Gastrocnemius medialis (tissue), 4 donors: ENCODE data around the gene GCGR. TPM values are rescaled to one million over a fixed set of nuclear protein-coding genes. Genes with fewer than 3 reads are reported as not detected.

Experiments used
- ATAC-seq, 2 donors: fragments of 150-250 bp; one replicate each; pipeline ENCODE4 v1.9.1; 2016
- DNase-seq, 2 donors: peaks; one replicate each; pipeline ENCODE4 v3.0.0-alpha.2; 2019
- H3K27ac ChIP-seq, 4 donors: fragments of 200-600 bp; sonication (generic); 1 replicate in 1 of 4; 2 replicates in 3 of 4; pipeline ENCODE4 v1.5.1; 2016 to 2018; ENCODE audit warnings: mild to moderate bottlenecking in 2 of 4, moderate library complexity in 1 of 4
- H3K27me3 ChIP-seq, 3 donors: fragments of 200-600 bp; sonication (generic) in 2 of 3; 1 replicate in 1 of 3; 2 replicates in 2 of 3; pipeline versions ENCODE4 v1.5.1 to v1.6.0; 2016 to 2019; ENCODE audit warnings: mild to moderate bottlenecking in 1 of 3, moderate library complexity in 1 of 3
- H3K36me3 ChIP-seq, 2 donors: fragments of 200-600 bp; sonication (generic) in 1 of 2; one replicate each; pipeline ENCODE4 v1.5.1; 2017 to 2018
- H3K4me1 ChIP-seq, 2 donors: fragments of 200-600 bp; sonication (generic) in 1 of 2; one replicate each; pipeline ENCODE4 v1.5.1; 2016 to 2017; ENCODE audit warnings: mild to moderate bottlenecking in 2 of 2
- H3K4me3 ChIP-seq, 4 donors: fragments of 200-600 bp; sonication (generic) in 3 of 4; 1 replicate in 1 of 4; 2 replicates in 3 of 4; pipeline ENCODE4 v1.5.1; 2016 to 2019; ENCODE audit warnings: mild to moderate bottlenecking in 2 of 4
- H3K9me3 ChIP-seq, 3 donors: fragments of 200-600 bp; sonication (generic) in 2 of 3; 1 replicate in 1 of 3; 2 replicates in 2 of 3; pipeline ENCODE4 v1.5.1; 2016 to 2019
- POLR2A ChIP-seq, 2 donors: fragments of 450-650 bp; IDR thresholded peaks; one replicate each; pipeline ENCODE4 v1.6.1; 2017; ENCODE audit warnings: antibody characterized with exemption in 2 of 2, mild to moderate bottlenecking in 2 of 2, moderate library complexity in 2 of 2
- in situ Hi-C, 4 donors: fragments of 200-750 bp; cut with MboI; loops; one replicate each; pipeline versions ENCODE4 v1.15.0 to v1.8.0; 2017; ENCODE audit warnings: low sequenced_read_pairs in 4 of 4
- intact Hi-C: fragments of 100-400 bp; cut with DNase I; formaldehyde crosslinking; loops from one replicate; pipeline ENCODE4 v1.15.1; 2023; ENCODE audit warnings: low total_unique reads
- total RNA-seq, 4 donors: library from RNA; depleted of rRNA; stranded (reverse); fragments of >200 nt; gene quantifications; one replicate each; pipeline versions ENCODE4 v1.1.0 to v1.2.3, GENCODE V29; 2016
- TF ChIP-seq, protein P1 (sequence below), 5 experiments: fragments of 450-650 bp in 3 of 5; fragments of 200-600 bp in 2 of 5; sonication (generic) in 2 of 5; IDR thresholded peaks in 4 of 5; conservative IDR thresholded peaks in 1 of 5; 1 replicate in 4 of 5; 2 replicates in 1 of 5; pipeline ENCODE4 v1.5.1; 2016 to 2019; ENCODE audit warnings: antibody characterized with exemption in 5 of 5, mild to moderate bottlenecking in 3 of 5, moderate library complexity in 3 of 5

The GCGR gene
- total RNA-seq, 4 donors from 2014 or later: 0.29 TPM; not detected in 3

DNA sequence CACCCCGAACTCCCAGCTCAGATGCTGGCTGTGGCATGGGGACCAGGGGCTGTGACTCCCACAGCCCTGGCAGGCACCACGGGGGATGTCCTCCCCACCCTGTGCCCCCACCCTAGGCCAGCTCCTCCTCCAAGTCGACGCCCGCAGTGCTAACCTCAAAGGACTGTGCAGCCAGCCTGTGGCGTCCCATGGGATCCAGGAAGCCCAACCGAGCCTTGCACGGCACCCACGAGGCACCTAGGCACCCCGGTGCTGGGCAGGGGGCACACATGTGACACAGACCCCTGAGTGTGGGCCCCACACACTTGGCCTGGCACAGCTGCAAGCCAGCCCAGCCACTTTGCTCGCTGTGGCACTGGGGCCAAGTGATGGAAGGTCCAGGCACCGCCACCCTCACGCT is 3.9 kb downstream of the GCGR start:
- Histone ChIP-seq H3K4me1 (peaks cover 0 to 15% of the 10 kb centered on the region in 2 donors), H3K9me3 (no peaks in the 10 kb centered on the region), H3K27ac (no peak overlapping the region), H3K36me3 (no peaks in the 10 kb centered on the region), H3K27me3 (peaks cover 50 to 58% (median 52%) of the 10 kb centered on the region in 3 donors), H3K4me3 (no peak overlapping the region)
- no peak for DNase-seq
- in situ Hi-C loops (no loop called here), intact Hi-C loops (no loop called here)
- no peak for TF ChIP-seq POLR2A (IDR thresholded peaks at IDR 0.05)
- TF ChIP-seq, protein P1, sequence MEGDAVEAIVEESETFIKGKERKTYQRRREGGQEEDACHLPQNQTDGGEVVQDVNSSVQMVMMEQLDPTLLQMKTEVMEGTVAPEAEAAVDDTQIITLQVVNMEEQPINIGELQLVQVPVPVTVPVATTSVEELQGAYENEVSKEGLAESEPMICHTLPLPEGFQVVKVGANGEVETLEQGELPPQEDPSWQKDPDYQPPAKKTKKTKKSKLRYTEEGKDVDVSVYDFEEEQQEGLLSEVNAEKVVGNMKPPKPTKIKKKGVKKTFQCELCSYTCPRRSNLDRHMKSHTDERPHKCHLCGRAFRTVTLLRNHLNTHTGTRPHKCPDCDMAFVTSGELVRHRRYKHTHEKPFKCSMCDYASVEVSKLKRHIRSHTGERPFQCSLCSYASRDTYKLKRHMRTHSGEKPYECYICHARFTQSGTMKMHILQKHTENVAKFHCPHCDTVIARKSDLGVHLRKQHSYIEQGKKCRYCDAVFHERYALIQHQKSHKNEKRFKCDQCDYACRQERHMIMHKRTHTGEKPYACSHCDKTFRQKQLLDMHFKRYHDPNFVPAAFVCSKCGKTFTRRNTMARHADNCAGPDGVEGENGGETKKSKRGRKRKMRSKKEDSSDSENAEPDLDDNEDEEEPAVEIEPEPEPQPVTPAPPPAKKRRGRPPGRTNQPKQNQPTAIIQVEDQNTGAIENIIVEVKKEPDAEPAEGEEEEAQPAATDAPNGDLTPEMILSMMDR (IDR thresholded peaks at IDR 0.05 in 4 of 5, conservative IDR thresholded peaks at IDR 0.05 in 1 of 5): no peak
- ATAC-seq: no peak

GRCh38 chr17:81808778-81809555 is 5.0 kb downstream of the GCGR start:
- ATAC-seq: no peak
- DNase-seq: no peak
- no peak for TF ChIP-seq POLR2A (IDR thresholded peaks at IDR 0.05)
- TF ChIP-seq, protein P1 (IDR thresholded peaks at IDR 0.05 in 4 of 5, conservative IDR thresholded peaks at IDR 0.05 in 1 of 5): no peak
- Histone ChIP-seq H3K27me3 (peaks cover 40 to 49% (median 43%) of the 10 kb centered on the region in 3 donors), H3K4me3 (no peak overlapping the region), H3K9me3 (no peaks in the 10 kb centered on the region), H3K4me1 (peaks cover 0 to 12% of the 10 kb centered on the region in 2 donors), H3K27ac (no peak overlapping the region), H3K36me3 (no peaks in the 10 kb centered on the region)
- in situ Hi-C loops: no loop called here
- intact Hi-C loops: no loop called here

GRCh38 chr17:81809556-81809998 is 5.6 kb downstream of the GCGR start:
- no peak for DNase-seq
- TF ChIP-seq, protein P1 (IDR thresholded peaks at IDR 0.05 in 4 of 5, conservative IDR thresholded peaks at IDR 0.05 in 1 of 5): no peak
- TF ChIP-seq POLR2A (IDR thresholded peaks at IDR 0.05): no peak
- Histone ChIP-seq H3K4me1 (peaks cover 0 to 11% of the 10 kb centered on the region in 2 donors), H3K36me3 (no peaks in the 10 kb centered on the region), H3K4me3 (no peak overlapping the region), H3K9me3 (no peaks in the 10 kb centered on the region), H3K27me3 (peaks cover 37 to 44% (median 37%) of the 10 kb centered on the region in 3 donors), H3K27ac (no peak overlapping the region)
- ATAC-seq: no peak
- in situ Hi-C loops (no loop called here), intact Hi-C loops (no loop called here)

GRCh38 chr17:81810476-81810875 is 6.5 kb downstream of the GCGR start:
- DNase-seq (no peak), ATAC-seq (no peak)
- Histone ChIP-seq H3K4me1 (peaks cover 0 to 2% of the 10 kb centered on the region in 2 donors), H3K27ac (no peak overlapping the region), H3K27me3 (peaks cover 28 to 35% (median 28%) of the 10 kb centered on the region in 3 donors), H3K9me3 (no peaks in the 10 kb centered on the region), H3K4me3 (no peak overlapping the region), H3K36me3 (no peaks in the 10 kb centered on the region)
- intact Hi-C loops: no loop called here
- TF ChIP-seq, protein P1 (IDR thresholded peaks at IDR 0.05 in 4 of 5, conservative IDR thresholded peaks at IDR 0.05 in 1 of 5): no peak
- no peak for TF ChIP-seq POLR2A (IDR thresholded peaks at IDR 0.05)
- in situ Hi-C loops: no loop called here
